ENCODE results near the gene DOCK10. TPM values are rescaled to one million over a fixed set of nuclear protein-coding genes. Genes with fewer than 3 reads are reported as not detected.

Gene DOCK10
- total and polyA plus RNA-seq, 9 of the 15 experiments (the other 6 are each of a cell fraction or from before 2014, with no cell fraction given) = 0.01 to 0.87 (median 0.18) TPM

- H3K4me2 ChIP-seq (ENCODE audit: insufficient read depth, low read length) = no peak overlapping the region
- no peaks in the 10 kb centered on the region for H3K27me3 ChIP-seq (ENCODE audit: control insufficient read depth in 2 of 2, insufficient read depth in 2 of 2, low read length in 2 of 2)
- no peaks in the 10 kb centered on the region for H4K20me1 ChIP-seq (replicated peaks; ENCODE audit: control insufficient read depth, insufficient read depth, low read length)
- POLR2A ChIA-PET = no interaction called here
- no peaks in the 10 kb centered on the region for H3K79me2 ChIP-seq (ENCODE audit: control insufficient read depth, insufficient read depth, low read length)
- H3K4me3 ChIP-seq = no peak overlapping the region
- H3K9me1 ChIP-seq (ENCODE audit: control insufficient read depth, insufficient read depth, low read length) = no peaks in the 10 kb centered on the region
- FAIRE-seq (no peak), ATAC-seq (no peak), DNase-seq (ENCODE audit: extremely low read depth in 1 of 4, low spot score in 3 of 4) (no peak)
- BruUV-seq (replicated peaks) = no TSS peak
- H2AFZ ChIP-seq (ENCODE audit: low read depth, low read length) = no peak overlapping the region
- CTCF ChIA-PET (ENCODE audit: low intra/inter-chr PET ratio) = interaction anchor here (0.6 kb wide), 1 partner anchor 1810 kb away, joined by 3 read pairs; no protein-coding TSS in a partner anchor
- in situ Hi-C loops (cut with MboI) (no loop called here), intact Hi-C loops (cut with micrococcal nuclease) (no loop called here)
- H3K9ac ChIP-seq (ENCODE audit: insufficient read depth in 1 of 2, low read depth in 2 of 2, low read length in 2 of 2) = no peak overlapping the region
- H3K4me1 ChIP-seq (replicated peaks in 1 of 2; ENCODE audit: control insufficient read depth in 2 of 2, insufficient read depth in 2 of 2, low read length in 2 of 2) = no peaks in the 10 kb centered on the region
- H3K27ac ChIP-seq (ENCODE audit: extremely low read depth, low read depth, low read length) = no peak overlapping the region
- H3K36me3 ChIP-seq (ENCODE audit: control insufficient read depth, insufficient read depth, low read length) = no peaks in the 10 kb centered on the region
- no peaks in the 10 kb centered on the region for H3K9me3 ChIP-seq (replicated peaks; ENCODE audit: control insufficient read depth, insufficient read depth, low read depth, low read length)
- TF ChIP-seq TCF7 (IDR thresholded peaks at IDR 0.05; ENCODE audit: borderline replicate concordance) = no peak
- TF ChIP-seq, protein P1, sequence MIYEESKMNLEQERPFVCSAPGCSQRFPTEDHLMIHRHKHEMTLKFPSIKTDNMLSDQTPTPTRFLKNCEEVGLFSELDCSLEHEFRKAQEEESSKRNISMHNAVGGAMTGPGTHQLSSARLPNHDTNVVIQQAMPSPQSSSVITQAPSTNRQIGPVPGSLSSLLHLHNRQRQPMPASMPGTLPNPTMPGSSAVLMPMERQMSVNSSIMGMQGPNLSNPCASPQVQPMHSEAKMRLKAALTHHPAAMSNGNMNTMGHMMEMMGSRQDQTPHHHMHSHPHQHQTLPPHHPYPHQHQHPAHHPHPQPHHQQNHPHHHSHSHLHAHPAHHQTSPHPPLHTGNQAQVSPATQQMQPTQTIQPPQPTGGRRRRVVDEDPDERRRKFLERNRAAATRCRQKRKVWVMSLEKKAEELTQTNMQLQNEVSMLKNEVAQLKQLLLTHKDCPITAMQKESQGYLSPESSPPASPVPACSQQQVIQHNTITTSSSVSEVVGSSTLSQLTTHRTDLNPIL (CRISPR knock-in tag; IDR thresholded peaks at IDR 0.05) = no peak
- no peak for TF ChIP-seq REST (IDR thresholded peaks at IDR 0.05; ENCODE audit: borderline replicate concordance)
- no peak for TF ChIP-seq REST (CRISPR knock-in tag; IDR thresholded peaks at IDR 0.05; ENCODE audit: low read depth)
- no peak for TF ChIP-seq ZC3H8 (IDR thresholded peaks at IDR 0.05)
- no peak for TF ChIP-seq CCNT2 (IDR thresholded peaks at IDR 0.05; ENCODE audit: borderline replicate concordance, extremely low read depth, insufficient read length, low read depth, low read length)
- TF ChIP-seq GATAD2B (IDR thresholded peaks at IDR 0.05; ENCODE audit: borderline replicate concordance) = no peak
- no peak for TF ChIP-seq KHSRP (IDR thresholded peaks at IDR 0.05)
- TF ChIP-seq ATF6 (CRISPR knock-in tag; IDR thresholded peaks at IDR 0.05) = no peak
- no peak for TF ChIP-seq KLF13 (tag; IDR thresholded peaks at IDR 0.05; ENCODE audit: borderline replicate concordance, low read depth)
- no peak for TF ChIP-seq POLR3A (IDR thresholded peaks at IDR 0.05; ENCODE audit: borderline replicate concordance, extremely low read depth, insufficient read depth, insufficient read length)
- no peak for TF ChIP-seq HNRNPL (IDR thresholded peaks at IDR 0.05; ENCODE audit: low read depth, low read length)
- no peak for TF ChIP-seq NFYB (IDR thresholded peaks at IDR 0.05; ENCODE audit: extremely low read depth, insufficient read length)
These were observed 260.9 kb downstream of the DOCK10 start for GRCh38 chr2:224781400-224781799.

Measured in K562 (cell line).